Measurements from ENCODE around the gene PPP1R16B. TPM values are rescaled to one million over a fixed set of nuclear protein-coding genes. Genes with fewer than 3 reads are reported as not detected.
A peak's percentile ranks its signal among the peaks of the same experiment; 100 is the strongest.

PPP1R16B gene
- total RNA-seq, 2 experiments from 2014 or later = 87.6 to 91.1 TPM

DNA sequence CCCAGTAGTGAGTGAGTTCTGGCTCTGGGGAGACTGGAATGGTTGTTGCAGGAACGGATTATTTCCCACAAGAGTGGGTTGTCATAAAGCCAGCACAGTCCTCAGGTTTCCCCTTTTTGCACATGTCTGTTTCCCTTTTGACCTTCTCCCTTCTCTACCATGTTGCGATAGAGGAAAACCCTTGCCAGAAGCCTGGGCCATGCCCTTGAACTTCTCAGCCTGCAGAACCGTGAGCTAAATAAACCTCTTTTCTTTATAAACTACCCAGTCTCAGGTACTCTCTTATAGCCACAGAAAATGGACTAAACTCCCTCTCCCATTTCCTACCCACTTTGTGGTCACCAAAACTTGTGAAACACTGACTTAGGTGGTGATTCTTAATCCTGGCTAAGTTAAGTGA, 7.2 kb upstream of the PPP1R16B start:
- no peaks in the 10 kb centered on the region for H3K9me3 Mint-ChIP-seq
- intact Hi-C loops (cut with DNase I, micrococcal nuclease) = no loop called here

DNA sequence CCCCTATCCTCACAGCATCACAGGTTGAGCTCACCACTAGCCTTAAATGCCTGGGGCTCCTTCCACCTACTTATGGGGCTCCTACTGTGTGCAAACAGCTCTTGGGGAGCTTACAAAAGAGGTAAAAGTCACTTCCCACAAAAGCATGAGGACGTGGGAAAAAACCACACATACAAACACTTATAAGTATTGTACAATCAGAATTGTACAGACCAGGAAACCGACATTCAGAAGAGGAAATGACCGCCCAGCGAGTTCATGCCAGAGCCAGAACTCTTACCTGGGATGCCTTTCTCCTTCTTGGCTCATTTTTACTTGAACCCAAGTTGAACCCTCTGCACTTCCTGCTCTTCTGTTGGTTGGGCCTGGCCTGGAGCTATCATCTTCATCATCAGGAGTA, 6.3 kb upstream of the PPP1R16B start:
- no peaks in the 10 kb centered on the region for H3K27me3 Mint-ChIP-seq
- TF ChIP-seq, protein P1, sequence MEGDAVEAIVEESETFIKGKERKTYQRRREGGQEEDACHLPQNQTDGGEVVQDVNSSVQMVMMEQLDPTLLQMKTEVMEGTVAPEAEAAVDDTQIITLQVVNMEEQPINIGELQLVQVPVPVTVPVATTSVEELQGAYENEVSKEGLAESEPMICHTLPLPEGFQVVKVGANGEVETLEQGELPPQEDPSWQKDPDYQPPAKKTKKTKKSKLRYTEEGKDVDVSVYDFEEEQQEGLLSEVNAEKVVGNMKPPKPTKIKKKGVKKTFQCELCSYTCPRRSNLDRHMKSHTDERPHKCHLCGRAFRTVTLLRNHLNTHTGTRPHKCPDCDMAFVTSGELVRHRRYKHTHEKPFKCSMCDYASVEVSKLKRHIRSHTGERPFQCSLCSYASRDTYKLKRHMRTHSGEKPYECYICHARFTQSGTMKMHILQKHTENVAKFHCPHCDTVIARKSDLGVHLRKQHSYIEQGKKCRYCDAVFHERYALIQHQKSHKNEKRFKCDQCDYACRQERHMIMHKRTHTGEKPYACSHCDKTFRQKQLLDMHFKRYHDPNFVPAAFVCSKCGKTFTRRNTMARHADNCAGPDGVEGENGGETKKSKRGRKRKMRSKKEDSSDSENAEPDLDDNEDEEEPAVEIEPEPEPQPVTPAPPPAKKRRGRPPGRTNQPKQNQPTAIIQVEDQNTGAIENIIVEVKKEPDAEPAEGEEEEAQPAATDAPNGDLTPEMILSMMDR (IDR thresholded peaks at IDR 0.05) = no peak
- intact Hi-C loops (cut with DNase I, micrococcal nuclease) = no loop called here
- H3K4me1 ChIP-seq (ENCODE audit: insufficient read depth, low read length) = peaks cover 15% of the 10 kb centered on the region
- H3K9me3 ChIP-seq (ENCODE audit: control insufficient read depth in 1 of 2, insufficient read depth in 1 of 2, low read length in 2 of 2) = no peaks in the 10 kb centered on the region
- H3K9me3 Mint-ChIP-seq = no peaks in the 10 kb centered on the region
- H3K4me1 Mint-ChIP-seq (ENCODE audit: low read depth) = peaks cover 21% of the 10 kb centered on the region
- no peaks in the 10 kb centered on the region for H3K36me3 ChIP-seq (ENCODE audit: insufficient read depth, low read length)
- ChIA-PET CTCF (no interaction called here), POLR2A (interaction anchor here (0.7 kb wide), 2 partner anchors 8 to 1698 kb away, joined by 4 read pairs; no protein-coding TSS in a partner anchor)
- no peak for ATAC-seq (ENCODE audit: poor library complexity)
- peak in 1 of 14 experiments; percentile 29 for DNase-seq
- H3K27ac Mint-ChIP-seq = peak overlapping the region; percentile 59
- H3K27ac ChIP-seq (ENCODE audit: low read depth in 1 of 2, low read length in 2 of 2) = no peak overlapping the region
- no peak overlapping the region for H3K4me3 ChIP-seq (ENCODE audit: low read length)
- H3K4me3 Mint-ChIP-seq = no peak overlapping the region
- H3K36me3 Mint-ChIP-seq (ENCODE audit: low read depth) = no peaks in the 10 kb centered on the region
- no peaks in the 10 kb centered on the region for H3K27me3 ChIP-seq (ENCODE audit: control insufficient read depth in 1 of 2, insufficient read depth in 2 of 2, low read length in 2 of 2)

More for the DNA sequence above, 7.2 kb upstream of the PPP1R16B start:
- peaks cover 12% of the 10 kb centered on the region for H3K4me1 ChIP-seq (ENCODE audit: insufficient read depth, low read length)
- no peaks in the 10 kb centered on the region for H3K27me3 ChIP-seq (ENCODE audit: control insufficient read depth in 1 of 2, insufficient read depth in 2 of 2, low read length in 2 of 2)
- no peaks in the 10 kb centered on the region for H3K36me3 ChIP-seq (ENCODE audit: insufficient read depth, low read length)
- POLR2A ChIA-PET = interaction anchor here (0.7 kb wide), 1 partner anchor 1697 kb away, joined by 4 read pairs; no protein-coding TSS in a partner anchor
- H3K9me3 ChIP-seq (ENCODE audit: control insufficient read depth in 1 of 2, insufficient read depth in 1 of 2, low read length in 2 of 2) = no peaks in the 10 kb centered on the region
- DNase-seq (no peak), ATAC-seq (ENCODE audit: poor library complexity) (no peak)
- H3K4me1 Mint-ChIP-seq (ENCODE audit: low read depth) = peaks cover 19% of the 10 kb centered on the region
- TF ChIP-seq, protein P1 (IDR thresholded peaks at IDR 0.05) = no peak
- no peak overlapping the region for H3K27ac Mint-ChIP-seq
- H3K4me3 Mint-ChIP-seq = no peak overlapping the region
- no peaks in the 10 kb centered on the region for H3K27me3 Mint-ChIP-seq
- H3K4me3 ChIP-seq (ENCODE audit: low read length) = no peak overlapping the region
- no peaks in the 10 kb centered on the region for H3K36me3 Mint-ChIP-seq (ENCODE audit: low read depth)
- no peak overlapping the region for H3K27ac ChIP-seq (ENCODE audit: low read depth in 1 of 2, low read length in 2 of 2)
- CTCF ChIA-PET = no interaction called here

- peak overlapping the region; percentile 14 for H3K27ac Mint-ChIP-seq
- CTCF ChIA-PET = no interaction called here
Observed at GRCh38 chr20:38800882-38801281, 4.6 kb upstream of the PPP1R16B start.

More at GRCh38 chr20:38800882-38801281, 4.6 kb upstream of the PPP1R16B start:
- TF ChIP-seq, protein P1 (IDR thresholded peaks at IDR 0.05) = no peak
- peaks cover 28% of the 10 kb centered on the region for H3K4me1 ChIP-seq (ENCODE audit: insufficient read depth, low read length)
- intact Hi-C loops (cut with DNase I, micrococcal nuclease) = no loop called here
- DNase-seq = no peak
- H3K27ac ChIP-seq (ENCODE audit: low read depth in 1 of 2, low read length in 2 of 2) = no peak overlapping the region
- H3K9me3 Mint-ChIP-seq = no peaks in the 10 kb centered on the region
- H3K27me3 ChIP-seq (ENCODE audit: control insufficient read depth in 1 of 2, insufficient read depth in 2 of 2, low read length in 2 of 2) = no peaks in the 10 kb centered on the region
- H3K36me3 Mint-ChIP-seq (ENCODE audit: low read depth) = peaks cover 10% of the 10 kb centered on the region
- H3K4me3 ChIP-seq (ENCODE audit: low read length) = no peak overlapping the region
- H3K4me3 Mint-ChIP-seq = no peak overlapping the region
- no peaks in the 10 kb centered on the region for H3K27me3 Mint-ChIP-seq
- H3K36me3 ChIP-seq (ENCODE audit: insufficient read depth, low read length) = no peaks in the 10 kb centered on the region
- POLR2A ChIA-PET = no interaction called here
- ATAC-seq (ENCODE audit: poor library complexity) = no peak
- no peaks in the 10 kb centered on the region for H3K9me3 ChIP-seq (ENCODE audit: control insufficient read depth in 1 of 2, insufficient read depth in 1 of 2, low read length in 2 of 2)
- H3K4me1 Mint-ChIP-seq (ENCODE audit: low read depth) = peaks cover 31% of the 10 kb centered on the region

Measured in CD4-positive, alpha-beta T cell (primary cell).